Stromal cell of bone marrow (primary cell): Measurements from ENCODE around the gene INPP4B.
A peak's percentile ranks its signal among the peaks of the same experiment; 100 is the strongest.

Experiments
- DNase-seq: peaks from one replicate; pipeline ENCODE4 v3.0.0-alpha.2; 2012; ENCODE audit warnings: low read depth

The INPP4B gene

DNA sequence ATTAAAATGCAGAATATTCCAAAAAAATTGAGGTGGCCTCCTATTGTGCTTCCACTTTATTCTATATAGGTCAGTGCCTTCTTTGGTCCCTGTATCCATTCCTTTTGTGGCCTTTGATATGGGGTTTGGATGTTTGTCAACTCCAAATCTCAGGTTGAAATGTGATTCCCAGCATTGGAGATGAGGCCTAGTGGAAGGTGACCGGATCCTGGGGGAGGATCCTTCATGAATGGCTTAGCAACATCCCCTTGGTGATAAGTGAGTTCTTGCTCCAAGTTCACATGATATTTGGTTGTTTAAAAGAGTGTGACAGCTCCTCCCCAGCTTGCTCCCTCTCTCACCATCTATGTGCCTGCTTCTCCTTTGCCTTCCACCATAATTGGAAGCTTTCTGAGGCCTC, 380.6 kb downstream of the INPP4B start:
- no peak for DNase-seq

DNA sequence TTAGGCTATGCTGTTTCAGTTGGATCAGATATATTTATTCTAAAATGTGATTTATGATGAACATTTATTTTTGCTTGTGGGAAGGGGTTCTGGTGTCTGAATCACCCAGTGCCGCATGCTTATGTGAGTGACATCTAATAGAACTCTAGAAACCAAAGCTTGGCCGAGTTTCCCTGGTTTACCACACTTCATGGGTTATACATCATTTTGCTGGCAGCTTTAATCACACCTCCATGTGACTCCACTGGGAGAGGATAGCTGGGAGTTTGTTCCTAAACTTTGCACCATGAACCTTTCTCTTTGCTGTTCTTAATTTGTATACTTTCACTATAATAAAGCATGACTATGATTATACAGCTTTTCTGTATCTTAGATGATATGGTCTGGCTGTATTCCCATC, 382.9 kb downstream of the INPP4B start:
- DNase-seq: peak; percentile 24

DNA sequence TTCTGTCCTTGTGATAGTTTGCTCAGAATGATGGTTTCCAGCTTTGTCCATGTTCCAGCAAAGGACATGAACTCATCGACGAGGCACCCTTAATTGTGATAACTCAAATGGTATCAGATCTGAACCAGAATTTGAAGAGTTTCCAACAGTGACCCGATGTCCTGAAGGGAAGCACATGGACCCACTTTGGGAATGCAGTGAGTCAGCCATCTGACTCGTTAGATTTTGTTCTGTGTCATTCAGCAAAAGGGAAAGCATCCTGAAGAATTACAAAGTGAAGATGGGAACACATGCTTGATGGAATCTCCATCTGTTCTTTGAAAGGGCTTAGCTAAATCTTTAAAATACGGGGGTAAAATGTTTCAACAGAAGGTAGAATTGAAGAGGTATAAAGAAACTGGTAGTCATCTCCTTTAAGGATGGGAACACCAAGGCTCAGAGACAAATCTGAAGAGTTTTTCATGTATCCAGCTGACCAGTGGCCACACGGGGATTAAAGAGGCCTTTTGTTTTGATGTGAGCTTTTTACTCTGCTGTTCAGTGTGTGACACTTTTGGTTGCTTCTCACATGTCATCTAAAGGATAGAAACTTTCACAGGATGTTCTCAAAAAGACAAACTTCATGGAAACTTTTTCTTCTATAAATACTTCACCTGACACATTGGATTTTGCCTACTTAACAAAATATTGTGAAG, 393.8 kb downstream of the INPP4B start:
- DNase-seq: peak; percentile 28

DNA sequence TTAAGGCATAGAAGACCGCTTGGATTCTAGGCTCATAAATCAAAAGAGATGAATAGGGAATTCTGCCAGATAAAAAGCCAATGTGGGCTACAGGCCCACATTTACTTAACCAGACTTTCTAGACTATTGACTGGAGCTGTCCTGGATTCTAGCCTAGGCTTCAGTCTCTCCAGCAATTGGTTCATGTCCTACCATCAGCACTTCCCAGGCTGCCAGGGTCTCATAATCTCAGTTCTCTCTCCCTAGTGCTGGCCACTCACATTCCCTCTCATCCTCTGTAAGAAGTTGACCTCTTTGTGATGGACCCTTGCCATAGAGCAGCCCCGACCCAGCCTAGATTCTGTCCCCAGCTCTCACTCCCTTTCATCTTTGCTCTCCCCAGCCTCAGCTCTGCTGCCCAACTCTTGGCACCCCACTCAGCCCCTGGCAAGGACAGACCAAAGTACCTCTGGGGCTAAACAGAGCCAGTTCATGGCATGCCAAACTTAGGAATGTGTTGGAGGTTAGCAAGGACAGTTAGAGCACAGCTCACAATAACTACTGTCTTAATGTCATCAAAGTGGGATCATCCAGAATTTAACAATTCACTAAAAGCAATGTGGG, 396.2 kb downstream of the INPP4B start:
- no peak for DNase-seq

DNA sequence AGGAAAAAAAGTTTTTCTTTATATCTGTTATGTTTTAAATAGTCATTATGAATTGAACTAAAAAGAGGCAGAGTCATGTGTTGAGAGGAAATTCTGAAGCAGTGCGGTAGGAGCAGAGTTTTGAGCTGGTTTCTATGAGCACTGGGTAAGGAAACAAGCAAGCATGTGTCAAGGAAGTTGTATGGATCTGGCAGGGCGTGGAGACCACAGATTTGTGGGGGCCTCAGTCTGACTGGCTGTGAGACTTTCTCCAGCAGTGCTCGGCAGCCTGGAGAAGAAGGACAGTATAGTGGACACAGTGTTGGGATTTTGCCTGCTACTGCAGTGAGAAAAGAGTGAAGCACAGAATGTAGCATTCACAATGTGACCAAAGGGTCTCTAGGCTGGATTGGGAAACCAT, 399.1 kb downstream of the INPP4B start:
- no peak for DNase-seq

DNA sequence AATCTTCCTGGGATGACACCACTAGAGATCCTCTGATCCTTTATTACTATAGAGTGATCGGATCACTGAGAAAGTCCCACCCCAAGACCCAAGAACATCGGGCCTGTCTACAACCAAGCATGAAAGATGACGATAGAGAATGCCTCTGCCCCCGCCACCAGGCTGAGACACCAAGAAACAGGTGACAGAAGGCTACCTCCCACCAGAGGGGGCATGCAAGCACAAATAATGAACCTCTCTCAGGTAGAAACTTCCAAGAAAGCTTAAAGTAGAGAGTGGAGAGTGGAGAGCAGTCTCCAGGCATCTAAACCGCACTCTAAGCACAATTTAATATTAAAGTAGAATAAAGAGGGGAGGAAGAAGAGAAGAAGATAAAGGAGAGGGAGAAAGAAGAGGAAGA, 402.6 kb downstream of the INPP4B start:
- no peak for DNase-seq

DNA sequence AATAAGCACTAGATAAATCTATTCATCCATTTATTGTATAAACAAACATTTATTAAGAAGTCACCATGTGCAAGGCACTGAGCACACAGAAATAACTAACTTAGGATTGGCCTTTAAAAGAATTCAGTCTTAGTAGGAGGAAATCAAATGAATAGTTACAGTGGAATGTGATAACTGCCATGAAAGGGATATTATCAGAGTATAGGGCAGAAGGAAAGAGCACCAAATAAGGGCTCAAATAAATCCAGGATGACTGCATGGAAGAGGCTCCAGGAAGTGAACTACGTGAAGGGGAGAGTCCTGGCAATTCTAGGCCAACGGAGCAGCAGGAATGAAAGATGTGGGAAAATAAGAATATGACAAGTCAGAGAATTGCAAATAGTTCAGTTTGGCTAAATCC, 406.0 kb downstream of the INPP4B start:
- no peak for DNase-seq

DNA sequence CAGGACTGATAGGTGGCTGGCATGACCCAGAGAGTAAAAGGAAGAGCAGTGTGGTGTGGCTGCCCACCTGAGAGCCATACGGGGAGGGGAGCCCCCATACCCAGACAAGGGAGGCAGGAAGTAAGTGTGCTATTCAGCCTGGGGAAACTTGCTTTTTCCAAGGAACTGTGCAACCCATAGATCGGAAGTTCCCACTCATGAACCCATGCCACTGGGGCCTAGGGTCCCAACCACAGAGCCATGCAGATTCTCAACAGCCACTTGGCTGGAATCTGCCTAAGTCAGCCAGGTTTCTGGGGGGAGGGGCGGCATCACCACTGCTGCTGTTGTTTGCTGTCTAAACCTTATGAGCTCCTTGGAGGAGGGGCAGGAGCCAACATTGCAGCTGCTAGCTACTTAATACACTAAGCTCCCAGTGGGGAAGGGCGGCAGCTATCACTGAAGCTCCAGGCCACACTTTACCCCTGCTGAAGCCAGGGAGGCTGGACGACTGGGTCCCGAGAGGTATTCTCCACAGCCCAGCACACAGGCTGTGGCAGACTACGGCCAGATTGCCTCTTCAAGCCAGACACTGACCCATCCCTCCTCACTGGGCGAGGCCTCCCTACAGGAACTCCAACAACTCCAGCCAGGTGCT, 410.4 kb downstream of the INPP4B start:
- DNase-seq: no peak

DNA sequence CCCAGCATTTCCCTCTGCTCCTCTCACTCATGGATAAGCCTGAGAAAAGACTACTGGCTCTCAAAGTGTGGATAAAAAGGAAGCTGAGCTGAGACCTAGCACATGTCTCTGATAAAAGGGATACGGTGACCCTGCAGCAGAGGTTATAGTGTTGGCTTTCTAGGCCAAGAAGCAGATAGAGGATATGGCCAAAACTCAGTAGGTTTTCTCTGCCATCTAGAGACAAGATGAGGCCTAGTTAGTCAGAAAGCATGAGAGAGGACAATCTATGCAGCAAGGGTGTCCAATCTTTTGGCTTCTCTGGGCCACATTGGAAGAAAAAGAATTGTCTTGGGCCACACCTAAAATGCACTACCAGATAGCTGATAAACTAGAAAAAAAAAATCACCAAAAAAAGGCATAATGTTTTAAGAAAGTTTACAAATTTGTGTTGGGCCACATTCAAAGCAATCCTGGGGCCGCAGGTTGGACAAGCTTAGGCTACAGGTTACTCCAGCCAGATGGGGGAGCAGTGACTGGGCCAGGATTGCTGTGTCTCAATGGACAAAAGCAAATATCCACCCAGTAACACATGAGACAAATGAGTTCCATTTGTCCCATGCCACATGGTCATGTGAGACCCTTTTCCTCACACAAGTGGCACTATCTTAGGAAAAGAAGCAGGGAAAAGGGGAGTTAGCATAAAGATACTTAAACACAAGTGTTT, 411.4 kb downstream of the INPP4B start:
- no peak for DNase-seq

DNA sequence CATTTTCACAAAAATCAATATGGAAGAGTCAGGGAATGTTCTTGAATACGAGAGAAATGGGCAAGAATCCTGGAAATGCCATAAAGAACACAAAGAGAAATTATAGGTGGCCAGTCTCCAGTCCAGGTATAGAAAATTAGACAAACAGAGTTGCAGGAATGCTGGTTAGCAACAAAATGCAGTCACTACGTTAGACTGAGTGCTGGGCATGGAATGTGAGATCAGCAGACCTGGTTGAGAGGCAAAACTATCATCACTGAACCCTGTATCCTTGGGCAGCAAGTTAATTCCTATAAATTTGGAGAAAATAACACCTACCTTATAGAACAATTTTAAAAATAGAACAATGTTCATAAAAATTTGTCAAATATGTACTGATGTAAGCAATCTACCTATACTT, 417.4 kb downstream of the INPP4B start:
- DNase-seq: no peak

DNA sequence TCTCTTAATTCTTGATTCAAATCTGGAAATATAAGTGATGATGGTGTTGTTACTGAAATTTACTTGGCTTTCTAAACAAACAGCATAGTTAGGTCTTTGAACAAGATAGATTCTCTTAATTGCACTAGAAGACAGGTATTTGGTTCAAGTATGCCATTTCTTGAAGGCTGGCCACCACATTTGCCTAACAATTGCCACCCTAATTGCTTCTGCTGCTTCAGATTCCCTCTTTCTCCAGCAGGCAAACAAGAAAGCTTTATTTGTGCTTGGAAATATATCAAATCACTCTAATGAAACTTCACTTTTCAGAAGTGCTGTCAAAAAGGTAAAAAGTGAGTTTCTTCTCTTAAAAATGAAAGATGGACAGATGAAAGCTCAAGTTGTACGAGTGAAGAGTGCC, 418.6 kb downstream of the INPP4B start:
- DNase-seq: no peak

DNA sequence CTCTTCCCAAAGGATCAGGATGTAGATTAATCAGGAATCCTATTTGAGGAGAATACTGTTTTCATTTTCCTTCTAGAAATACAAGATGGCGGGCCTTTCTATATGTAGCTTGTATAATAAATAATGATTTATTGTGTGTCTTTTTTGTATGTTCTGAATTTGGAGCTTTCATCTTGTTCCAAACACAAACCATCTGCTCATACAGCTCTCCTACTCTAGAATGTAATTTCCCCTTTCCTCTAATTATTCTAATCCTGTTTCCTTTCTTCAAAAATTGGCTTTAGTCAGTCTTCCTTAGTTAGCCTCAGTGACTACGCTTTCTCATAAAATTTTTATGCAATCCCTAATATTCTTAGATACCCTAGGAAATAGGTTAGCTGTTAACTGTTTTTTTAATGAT, 422.2 kb downstream of the INPP4B start:
- DNase-seq: no peak

DNA sequence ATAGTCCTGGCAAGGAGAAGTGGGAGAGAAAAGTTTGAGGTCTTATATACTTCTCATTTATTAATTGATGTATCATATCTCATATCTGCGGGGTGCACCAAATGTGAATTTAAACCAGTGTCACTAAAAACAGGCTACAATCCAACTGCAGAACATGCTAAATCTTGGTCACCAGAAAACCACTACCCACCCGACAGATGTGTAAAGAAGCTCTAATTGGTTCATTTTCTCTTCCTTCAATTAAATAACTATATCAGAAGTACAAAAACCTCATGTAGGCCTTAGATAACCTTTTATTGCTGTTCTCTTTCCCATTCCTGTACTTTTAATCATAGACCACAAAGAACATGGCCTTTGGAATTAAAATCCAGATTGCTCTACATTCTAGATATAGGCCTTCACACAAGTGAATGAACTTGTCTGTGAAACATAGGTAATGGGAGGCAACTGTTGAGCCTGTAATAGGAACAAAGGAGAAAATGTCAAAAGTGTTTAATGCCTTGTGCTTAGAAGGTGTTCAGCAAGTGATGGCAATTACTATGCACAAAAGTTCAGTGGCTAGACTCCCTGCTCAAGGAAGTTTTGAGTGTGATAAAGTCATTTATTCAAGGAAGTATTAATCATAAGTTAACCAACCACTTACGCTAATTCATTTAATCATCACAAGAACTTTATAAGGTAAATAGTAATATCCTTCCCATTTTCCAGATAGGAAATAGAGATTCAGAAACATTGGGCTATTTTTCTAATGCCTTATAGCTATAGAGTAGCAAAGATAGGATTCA, 425.6 kb downstream of the INPP4B start:
- DNase-seq: no peak

DNA sequence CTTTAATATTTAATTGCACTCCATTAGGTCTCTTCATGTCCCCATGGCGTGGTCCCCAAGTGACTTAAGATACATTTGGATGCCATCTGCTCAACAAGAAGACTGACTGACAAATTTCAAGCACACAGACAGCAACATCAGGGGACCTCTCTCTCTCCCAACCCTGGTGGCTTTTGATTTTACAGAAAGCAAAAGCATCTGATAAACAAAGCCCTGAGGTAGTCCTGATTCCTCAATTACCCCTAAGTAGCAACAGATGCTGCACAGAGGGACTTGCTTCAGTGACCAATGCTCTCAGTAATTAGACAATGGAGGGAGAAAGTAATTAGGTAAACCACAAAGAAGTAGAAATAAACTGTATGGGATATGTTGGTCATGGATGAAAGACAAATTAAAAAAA, 426.4 kb downstream of the INPP4B start:
- DNase-seq: no peak

DNA sequence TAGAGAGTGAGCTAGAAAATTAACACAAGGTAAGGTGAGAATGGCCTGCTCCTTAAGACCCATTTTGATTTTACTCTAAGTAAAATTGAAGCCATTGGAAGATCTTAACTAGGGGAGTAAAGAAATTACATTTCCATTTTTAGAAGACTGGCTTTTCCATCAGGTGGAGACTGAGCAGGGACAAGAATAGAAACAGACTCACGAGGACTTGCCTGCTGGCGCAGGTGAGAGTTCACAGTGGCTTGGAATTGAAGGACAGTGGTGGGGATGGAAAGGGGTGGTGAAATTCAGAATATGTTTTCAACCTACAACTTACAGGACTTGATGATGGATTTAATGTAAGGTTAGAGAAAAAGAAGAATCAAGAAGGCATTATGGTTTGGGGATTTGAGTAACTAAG, 427.4 kb downstream of the INPP4B start:
- DNase-seq: no peak

DNA sequence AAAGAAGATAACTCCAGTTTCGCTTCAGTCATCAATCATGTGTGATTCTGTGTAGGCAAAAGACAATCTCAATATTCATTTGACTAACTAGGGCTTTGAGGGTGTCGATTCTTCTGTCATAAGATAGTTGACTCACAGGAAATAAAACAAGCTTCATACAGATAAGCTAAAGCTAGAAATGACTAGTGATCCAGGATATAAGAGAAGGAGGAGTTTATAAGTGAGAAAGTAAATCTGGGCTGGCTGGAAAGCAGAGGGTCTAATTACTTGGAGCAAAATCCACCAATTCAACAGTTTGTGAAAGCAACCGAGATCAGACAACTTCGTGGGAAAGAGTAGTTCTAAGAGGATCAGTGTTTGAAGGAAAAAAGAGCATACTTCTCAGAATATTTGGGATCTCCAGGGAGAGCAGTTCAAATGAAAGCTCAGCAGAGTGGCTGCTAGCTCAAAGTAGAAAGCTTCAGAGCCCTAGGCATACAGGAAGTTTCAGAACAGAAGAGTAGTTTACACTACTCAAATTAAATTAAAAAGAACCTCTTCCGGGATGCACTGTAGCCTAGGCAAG, 429.3 kb downstream of the INPP4B start:
- no peak for DNase-seq

DNA sequence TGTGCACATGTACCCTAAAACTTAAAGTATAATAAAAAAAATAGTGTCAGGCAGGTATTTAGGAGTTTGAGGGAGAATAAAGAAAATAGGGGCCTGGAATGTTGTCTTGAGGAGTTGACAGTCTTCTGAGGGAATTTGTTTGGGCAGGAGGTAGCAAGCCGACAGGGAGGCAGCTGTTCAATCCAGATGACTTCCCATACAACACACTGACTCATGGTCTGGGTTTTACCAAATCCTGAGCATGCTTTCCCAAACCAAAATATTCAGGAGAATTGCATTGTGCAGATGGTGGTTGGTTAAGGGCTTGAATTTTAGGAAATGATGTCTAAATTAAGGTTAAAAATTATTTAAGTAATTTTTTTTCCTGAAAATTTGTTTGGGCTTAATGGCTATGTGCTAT, 430.0 kb downstream of the INPP4B start:
- no peak for DNase-seq

DNA sequence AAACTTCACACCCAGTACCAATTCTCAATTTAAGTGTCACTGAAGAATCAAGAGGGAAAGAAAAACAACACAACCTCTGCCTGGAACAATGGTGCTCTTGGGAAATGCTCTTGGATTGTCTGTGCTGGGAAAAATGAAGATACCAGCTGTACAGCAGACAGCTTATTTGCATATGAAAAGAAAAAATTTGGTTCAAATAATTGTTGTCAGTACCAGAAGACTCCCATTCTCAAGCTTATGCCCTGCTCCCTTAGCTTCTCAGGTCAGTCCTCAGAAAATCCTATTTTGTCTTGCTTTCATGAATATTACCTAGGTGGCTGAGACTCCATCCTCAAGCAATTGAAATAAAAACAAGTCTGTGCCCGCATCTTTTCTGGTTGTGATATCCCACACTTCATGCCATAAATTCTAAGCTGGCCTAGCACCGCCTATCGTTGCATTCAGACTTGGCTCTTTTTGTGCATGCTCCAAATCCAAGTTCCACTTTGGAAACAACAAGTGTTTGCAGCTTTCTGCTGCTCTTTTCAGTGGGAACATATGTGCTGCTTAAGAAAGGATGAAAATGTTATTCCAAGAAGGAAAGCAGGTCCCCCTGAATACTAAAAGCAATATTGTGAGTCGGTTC, 431.6 kb downstream of the INPP4B start:
- DNase-seq: no peak

DNA sequence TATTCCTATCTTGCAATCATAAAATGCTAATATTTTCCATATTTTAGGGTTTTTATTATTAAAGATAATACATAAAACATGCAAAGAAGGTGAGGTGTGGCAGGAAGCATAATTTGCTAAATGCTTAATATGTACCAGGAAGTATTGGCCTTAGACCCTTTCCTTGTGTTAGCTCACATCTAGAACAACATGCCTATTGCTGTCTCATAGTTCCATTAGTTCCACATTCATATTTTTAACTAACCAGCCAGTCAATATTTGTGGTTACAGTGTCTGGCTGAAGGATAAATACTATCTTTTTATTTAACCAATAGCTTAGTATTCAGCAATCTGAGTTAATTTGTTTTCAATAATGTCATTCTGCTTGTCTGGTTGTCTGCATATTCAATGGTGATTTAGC, 432.6 kb downstream of the INPP4B start:
- no peak for DNase-seq

DNA sequence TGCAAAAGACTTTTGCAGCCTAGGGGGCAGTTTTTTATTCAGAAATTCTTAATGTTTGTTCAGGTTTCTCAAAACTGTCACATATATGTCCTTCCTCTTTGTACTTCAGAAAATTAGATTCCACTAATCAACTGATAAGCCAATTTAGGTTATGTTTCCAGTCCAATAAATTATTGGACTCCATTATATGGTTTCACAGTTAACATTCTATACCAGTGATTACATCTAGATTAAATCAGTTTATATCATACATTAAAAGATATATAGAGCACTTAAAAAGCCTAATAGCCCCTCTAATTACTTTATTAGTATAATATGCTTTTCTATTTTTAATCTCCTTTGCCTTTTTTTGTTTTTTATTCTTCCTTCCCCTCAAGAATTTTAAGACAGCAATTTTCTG, 434.1 kb downstream of the INPP4B start:
- DNase-seq: no peak

DNA sequence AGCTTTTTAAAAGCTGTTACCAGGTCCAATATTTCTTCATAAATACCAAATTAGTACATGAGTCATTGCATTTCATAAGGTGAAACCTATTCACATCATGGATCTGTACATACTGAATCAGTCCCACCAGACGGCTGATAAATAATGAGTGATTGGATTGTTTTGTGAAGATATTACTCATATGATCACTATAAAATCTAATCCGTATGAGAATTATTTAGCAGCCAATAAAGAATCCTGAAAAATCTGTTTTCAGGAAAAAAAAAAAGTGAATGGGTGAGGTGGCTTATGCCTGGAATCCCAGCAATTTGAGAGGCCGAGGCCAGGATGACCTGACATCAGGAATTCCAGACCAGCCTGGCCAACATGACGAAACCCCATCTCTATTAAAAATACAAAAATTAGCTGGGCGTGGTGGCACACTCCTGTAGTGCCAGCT, 438.1 kb downstream of the INPP4B start:
- no peak for DNase-seq
